HCT116 (cell line): ENCODE measurements around the gene ZFHX3.

Experiments
- EZH2 ChIP-seq: fragments of 200-600 bp; sonication (generic); IDR thresholded peaks from 2 replicates; pipeline ENCODE4 v1.6.1; 2017; ENCODE audit warnings: antibody characterized with exemption, mixed run types
- JUND ChIP-seq: IDR thresholded peaks from 2 replicates; pipeline ENCODE4 v1.6.1; 2012
- MAX ChIP-seq: IDR thresholded peaks from 2 replicates; pipeline ENCODE4 v1.6.1; 2012
- POLR2A ChIP-seq: IDR thresholded peaks from 2 replicates; pipeline ENCODE4 v1.7.0; 2011; ENCODE audit warnings: borderline replicate concordance; ENCODE audit not compliant: insufficient read depth, insufficient read length; ENCODE audit errors: extremely low read depth
- POLR2AphosphoS5 ChIP-seq: IDR thresholded peaks from 2 replicates; pipeline ENCODE4 v1.6.1; 2011; ENCODE audit warnings: mild to moderate bottlenecking, low read depth, low read length, moderate library complexity
- ZBTB33 ChIP-seq: IDR thresholded peaks from 2 replicates; pipeline ENCODE4 v1.6.1; 2011; ENCODE audit warnings: mild to moderate bottlenecking, low read length, moderate library complexity; ENCODE audit not compliant: insufficient replicate concordance; ENCODE audit errors: extremely low read depth

- TF ChIP-seq POLR2AphosphoS5 (no peak), POLR2A (no peak), ZBTB33 (no peak), MAX (no peak), JUND (no peak), EZH2 (no peak)
These were observed 279.3 kb downstream of the ZFHX3 start for GRCh38 chr16:72768591-72768990.
